ENCODE results near the gene TEKT1.
"Not testable (repeated sequence)": the region's sequence is repeated elsewhere in the genome, so short reads cannot be mapped to it uniquely, and the experiment has no call there.

TEKT1 gene

GRCh38 chr17:6831661-6832263 lies at the start of gene TEKT1:
Gene TEKT1, minus strand, starts transcription at chr17:6831729. Its CDS starts 1,353 bp downstream, at chr17:6830376.
- Mint-ChIP-seq H3K4me3 (peak within 1 kb of the TSS; percentile 87 to 89), H3K36me3 (no peaks in the 10 kb centered on the region), H3K4me1 (peaks cover 9 to 14% of the 10 kb centered on the region in 2 donors), H3K9me3 (no peaks in the 10 kb centered on the region), H3K27me3 (peaks cover 43 to 60% of the 10 kb centered on the region in 2 donors), H3K27ac (peak within 1 kb of the TSS; percentile 85)
- ATAC-seq (replicated peaks) (peak; percentile 99), DNase-seq (peak; percentile 60)

GRCh38 chr17:6879221-6879975 lies 47.9 kb upstream of the TEKT1 start:
- H3K4me1 Mint-ChIP-seq; H3K36me3 Mint-ChIP-seq; DNase-seq; H3K4me3 Mint-ChIP-seq; H3K27ac Mint-ChIP-seq; ATAC-seq (replicated peaks): not testable (repeated sequence)
- peaks cover 14% of the 10 kb centered on the region in 2 donors for H3K9me3 Mint-ChIP-seq
- peaks cover 32 to 36% of the 10 kb centered on the region in 2 donors for H3K27me3 Mint-ChIP-seq

- not testable (repeated sequence) for H3K4me1 Mint-ChIP-seq; H3K27ac Mint-ChIP-seq; H3K36me3 Mint-ChIP-seq; H3K4me3 Mint-ChIP-seq; DNase-seq; H3K9me3 Mint-ChIP-seq; ATAC-seq (replicated peaks)
- peaks cover 20 to 26% of the 10 kb centered on the region in 2 donors for H3K27me3 Mint-ChIP-seq
Observed at GRCh38 chr17:6875276-6875675, 43.7 kb upstream of the TEKT1 start.

GRCh38 chr17:6872936-6873335 lies 41.4 kb upstream of the TEKT1 start:
- no peak overlapping the region for H3K4me3 Mint-ChIP-seq
- H3K4me1 Mint-ChIP-seq = no peaks in the 10 kb centered on the region
- ATAC-seq (replicated peaks) (no peak), DNase-seq (no peak)
- H3K27me3 Mint-ChIP-seq = peaks cover 15 to 21% of the 10 kb centered on the region in 2 donors
- no peaks in the 10 kb centered on the region for H3K9me3 Mint-ChIP-seq
- no peaks in the 10 kb centered on the region for H3K36me3 Mint-ChIP-seq
- no peak overlapping the region for H3K27ac Mint-ChIP-seq

GRCh38 chr17:6870841-6871240 lies 39.3 kb upstream of the TEKT1 start:
- Mint-ChIP-seq H3K27me3 (peaks cover 10 to 17% of the 10 kb centered on the region in 2 donors), H3K9me3 (no peaks in the 10 kb centered on the region), H3K36me3 (no peaks in the 10 kb centered on the region), H3K4me1 (no peaks in the 10 kb centered on the region), H3K27ac (no peak overlapping the region), H3K4me3 (no peak overlapping the region)
- no peak for DNase-seq
- ATAC-seq (replicated peaks) = no peak

- ATAC-seq (replicated peaks) (no peak), DNase-seq (no peak)
- peaks cover 17% of the 10 kb centered on the region in 2 donors for H3K27me3 Mint-ChIP-seq
- H3K4me3 Mint-ChIP-seq = no peak overlapping the region
- no peak overlapping the region for H3K27ac Mint-ChIP-seq
- H3K4me1 Mint-ChIP-seq = no peaks in the 10 kb centered on the region
- H3K9me3 Mint-ChIP-seq = no peaks in the 10 kb centered on the region
- H3K36me3 Mint-ChIP-seq = no peaks in the 10 kb centered on the region
Observed at GRCh38 chr17:6868582-6868981, 37.1 kb upstream of the TEKT1 start.

- DNase-seq = no peak
Observed at GRCh38 chr17:6867849-6868248, 36.3 kb upstream of the TEKT1 start.

GRCh38 chr17:6862825-6863224 lies 31.3 kb upstream of the TEKT1 start:
- peaks cover 0 to 8% of the 10 kb centered on the region in 2 donors for H3K9me3 Mint-ChIP-seq
- DNase-seq (no peak), ATAC-seq (replicated peaks) (no peak)
- peaks cover 2 to 4% of the 10 kb centered on the region in 2 donors for H3K4me1 Mint-ChIP-seq
- H3K36me3 Mint-ChIP-seq = peaks cover 7 to 9% of the 10 kb centered on the region in 2 donors
- H3K4me3 Mint-ChIP-seq = no peak overlapping the region
- no peak overlapping the region for H3K27ac Mint-ChIP-seq
- H3K27me3 Mint-ChIP-seq = peaks cover 29 to 49% of the 10 kb centered on the region in 2 donors

More at GRCh38 chr17:6867849-6868248, 36.3 kb upstream of the TEKT1 start:
- Mint-ChIP-seq H3K4me1 (peaks cover 0 to under 1% of the 10 kb centered on the region in 2 donors), H3K27ac (no peak overlapping the region), H3K27me3 (peaks cover 18 to 24% of the 10 kb centered on the region in 2 donors), H3K9me3 (no peaks in the 10 kb centered on the region), H3K4me3 (no peak overlapping the region), H3K36me3 (no peaks in the 10 kb centered on the region)
- no peak for ATAC-seq (replicated peaks)

GRCh38 chr17:6862122-6862521 lies 30.6 kb upstream of the TEKT1 start:
- Mint-ChIP-seq H3K36me3 (peaks cover 7 to 9% of the 10 kb centered on the region in 2 donors), H3K9me3 (peaks cover 0 to 8% of the 10 kb centered on the region in 2 donors), H3K27ac (no peak overlapping the region), H3K4me3 (no peak overlapping the region), H3K4me1 (peaks cover 6 to 9% of the 10 kb centered on the region in 2 donors), H3K27me3 (peaks cover 34 to 55% of the 10 kb centered on the region in 2 donors)
- ATAC-seq (replicated peaks) (no peak), DNase-seq (no peak)

- Mint-ChIP-seq H3K27me3 (peaks cover 39 to 48% of the 10 kb centered on the region in 2 donors), H3K4me1 (peaks cover 11 to 15% of the 10 kb centered on the region in 2 donors), H3K36me3 (peaks cover 7 to 9% of the 10 kb centered on the region in 2 donors), H3K9me3 (peaks cover 0 to 8% of the 10 kb centered on the region in 2 donors), H3K27ac (no peak overlapping the region), H3K4me3 (no peak overlapping the region)
- DNase-seq (no peak), ATAC-seq (replicated peaks) (no peak)
Observed at GRCh38 chr17:6857904-6858303, 26.4 kb upstream of the TEKT1 start.

- Mint-ChIP-seq H3K4me1 (peaks cover 8 to 15% of the 10 kb centered on the region in 2 donors), H3K27me3 (peaks cover 37 to 48% of the 10 kb centered on the region in 2 donors), H3K4me3 (no peak overlapping the region), H3K9me3 (peaks cover 0 to 8% of the 10 kb centered on the region in 2 donors), H3K36me3 (peaks cover 5 to 9% of the 10 kb centered on the region in 2 donors), H3K27ac (no peak overlapping the region)
- no peak for DNase-seq
- no peak for ATAC-seq (replicated peaks)
Observed at GRCh38 chr17:6857336-6857735, 25.8 kb upstream of the TEKT1 start.

GRCh38 chr17:6856051-6856450 lies 24.5 kb upstream of the TEKT1 start:
- DNase-seq (no peak), ATAC-seq (replicated peaks) (no peak)
- Mint-ChIP-seq H3K36me3 (peaks cover 2 to 9% of the 10 kb centered on the region in 2 donors), H3K4me3 (no peak overlapping the region), H3K27me3 (peaks cover 33 to 35% of the 10 kb centered on the region in 2 donors), H3K9me3 (peaks cover 0 to 6% of the 10 kb centered on the region in 2 donors), H3K4me1 (peaks cover 8 to 15% of the 10 kb centered on the region in 2 donors), H3K27ac (no peak overlapping the region)

GRCh38 chr17:6853764-6854442 lies 22.4 kb upstream of the TEKT1 start:
- Mint-ChIP-seq H3K27me3 (peaks cover 27 to 30% of the 10 kb centered on the region in 2 donors), H3K4me3 (peak overlapping the region; percentile 82)
- peak; percentile 42 to 48 for ATAC-seq (replicated peaks)

GRCh38 chr17:6848545-6849179 lies 17.1 kb upstream of the TEKT1 start:
- H3K9me3 Mint-ChIP-seq; H3K27ac Mint-ChIP-seq; DNase-seq; H3K36me3 Mint-ChIP-seq; ATAC-seq (replicated peaks); H3K4me3 Mint-ChIP-seq; H3K4me1 Mint-ChIP-seq: not testable (repeated sequence)
- H3K27me3 Mint-ChIP-seq = peaks cover 57 to 60% of the 10 kb centered on the region in 2 donors

More at GRCh38 chr17:6853764-6854442, 22.4 kb upstream of the TEKT1 start:
- Mint-ChIP-seq H3K4me1 (peaks cover 8 to 15% of the 10 kb centered on the region in 2 donors), H3K36me3 (no peaks in the 10 kb centered on the region), H3K27ac (no peak overlapping the region), H3K9me3 (no peaks in the 10 kb centered on the region)
- DNase-seq = peak; percentile 2

All from stimulated activated naive B cell treated with anti-CD40 and anti-IgM and Interleukin-4, amounts not matched to agents 10 μg/mL and 1 μg/mL and 100 μg/mL, for 72 hours (primary cell).